GM23338 (cell line): ENCODE data around the gene BTBD9. TPM values are rescaled to one million over a fixed set of nuclear protein-coding genes. Genes with fewer than 3 reads are reported as not detected.
A peak's percentile ranks its signal among the peaks of the same experiment; 100 is the strongest.

Source experiments
- ATAC-seq: fragments of 200-7000 bp; cut with Tn5 transposase; 3 replicates; pipeline ENCODE4 v1.9.1; 2020
- DNase-seq: peaks from one replicate; pipeline ENCODE4 v3.0.0-alpha.2; 2015; ENCODE audit warnings: low spot score
- H2AFZ ChIP-seq: fragments of 200-600 bp; sonication (generic); 2 replicates; pipeline ENCODE4 v1.8.0; 2016; ENCODE audit warnings: antibody characterized with exemption, mild to moderate bottlenecking, moderate library complexity
- H3F3A ChIP-seq: fragments of 200-600 bp; sonication (generic); replicated peaks from 2 replicates; pipeline ENCODE4 v1.8.0; 2017; ENCODE audit warnings: antibody characterized with exemption, mixed run types, low read depth
- H3K27ac ChIP-seq: fragments of 200-600 bp; sonication (generic); 2 replicates; pipeline ENCODE4 v1.6.1; 2016; ENCODE audit warnings: low read depth
- H3K27me3 ChIP-seq: fragments of 200-600 bp; sonication (generic); 2 replicates; pipeline ENCODE4 v1.8.0; 2016; ENCODE audit warnings: mild to moderate bottlenecking, mixed run types, moderate library complexity; ENCODE audit not compliant: insufficient read depth
- H3K36me3 ChIP-seq: fragments of 200-600 bp; sonication (generic); 2 replicates; pipeline ENCODE4 v1.8.0; 2016; ENCODE audit warnings: mild to moderate bottlenecking; ENCODE audit not compliant: insufficient read depth
- H3K4me1 ChIP-seq: fragments of 200-600 bp; sonication (generic); 2 replicates; pipeline ENCODE4 v1.8.0; 2016; ENCODE audit warnings: mild to moderate bottlenecking, moderate library complexity; ENCODE audit not compliant: insufficient read depth
- H3K4me2 ChIP-seq: fragments of 200-600 bp; sonication (generic); 2 replicates; pipeline ENCODE4 v1.7.1; 2017; ENCODE audit warnings: mixed run types
- H3K4me3 ChIP-seq: fragments of 200-600 bp; sonication (generic); 2 replicates; pipeline ENCODE4 v1.6.1; 2016; ENCODE audit warnings: mixed run types
- H3K79me2 ChIP-seq: fragments of 200-600 bp; sonication (generic); replicated peaks from 2 replicates; pipeline ENCODE4 v1.8.0; 2017; ENCODE audit warnings: mild to moderate bottlenecking; ENCODE audit not compliant: insufficient read depth
- H3K9me2 ChIP-seq: fragments of 200-600 bp; sonication (generic); 2 replicates; pipeline ENCODE4 v1.8.0; 2017; ENCODE audit not compliant: insufficient read depth
- H4K20me1 ChIP-seq: fragments of 200-600 bp; sonication (generic); replicated peaks from 2 replicates; pipeline ENCODE4 v1.8.0; 2017; ENCODE audit warnings: mild to moderate bottlenecking; ENCODE audit not compliant: insufficient read depth
- H3K27ac Mint-ChIP-seq: 2 replicates; pipeline ENCODE4 v1.8.0; 2020; ENCODE audit warnings: inconsistent platforms, mild to moderate bottlenecking, moderate library complexity, mixed read lengths
- H3K27me3 Mint-ChIP-seq: 3 replicates; pipeline ENCODE4 v1.8.0; 2022; ENCODE audit warnings: low read depth, mild to moderate bottlenecking, moderate library complexity, mixed read lengths, inconsistent platforms; ENCODE audit not compliant: insufficient read depth, poor library complexity
- H3K36me3 Mint-ChIP-seq: 3 replicates; pipeline ENCODE4 v1.8.0; 2021; ENCODE audit warnings: low read depth, mild to moderate bottlenecking, inconsistent platforms, moderate library complexity, mixed read lengths
- H3K4me1 Mint-ChIP-seq: 3 replicates; pipeline ENCODE4 v1.8.0; 2020; ENCODE audit warnings: mild to moderate bottlenecking, inconsistent platforms, mixed read lengths
- H3K4me3 Mint-ChIP-seq: 3 replicates; pipeline ENCODE4 v1.8.0; 2021; ENCODE audit warnings: moderate library complexity, mild to moderate bottlenecking, inconsistent platforms, mixed read lengths
- H3K9me3 Mint-ChIP-seq: 3 replicates; pipeline ENCODE4 v1.8.0; 2020; ENCODE audit warnings: moderate library complexity, mild to moderate bottlenecking, inconsistent platforms, mixed read lengths
- CTCF ChIP-seq, 2 experiments: fragments of 200-600 bp in 1 of 2; sonication (generic) in 1 of 2; conservative IDR thresholded peaks; 2 replicates each; pipeline versions ENCODE4 v1.5.1 to v1.6.1; 2016 to 2017; ENCODE audit warnings: antibody characterized with exemption in 2 of 2, low read depth in 2 of 2, mild to moderate bottlenecking in 2 of 2, moderate library complexity in 1 of 2
- JUNB ChIP-seq: IDR thresholded peaks from one replicate; pipeline ENCODE4 v1.6.1; 2016; ENCODE audit warnings: antibody characterized with exemption; ENCODE audit not compliant: unreplicated experiment
- REST ChIP-seq: IDR thresholded peaks from one replicate; pipeline ENCODE4 v1.6.1; 2018; ENCODE audit warnings: antibody characterized with exemption; ENCODE audit not compliant: unreplicated experiment
- ZNF114 ChIP-seq: fragments of 250-450 bp; sonication (Bioruptor Pico); IDR thresholded peaks from 2 replicates; pipeline ENCODE4 v1.5.0; 2020; ENCODE audit warnings: mild to moderate bottlenecking, moderate library complexity
- ZNF331 ChIP-seq: fragments of 250-450 bp; sonication (Bioruptor Pico); IDR thresholded peaks from 2 replicates; pipeline ENCODE4 v1.5.0; 2020; ENCODE audit warnings: low read depth, mild to moderate bottlenecking, moderate library complexity
- polyA plus RNA-seq: library from polyadenylated mRNA; unstranded; fragments of >200 nt; fragmentation: Nextera tagmentation; extraction: Ambion mirVana; gene quantifications from 2 replicates; pipeline ENCODE4 v1.2.1, GENCODE V29; 2016
- total RNA-seq: library from RNA; depleted of rRNA; stranded (reverse); fragments of >200 nt; shearing (Covaris generic); gene quantifications from 2 replicates; pipeline ENCODE4 v1.2.3, GENCODE V29; 2014

Gene BTBD9
- total and polyA plus RNA-seq, 2 experiments from 2014 or later = 4.2 to 5.3 TPM

- Histone ChIP-seq H3K27ac (no peak overlapping the region), H3K79me2 (no peaks in the 10 kb centered on the region), H3K4me3 (no peak overlapping the region), H3K4me1 (peaks cover 7% of the 10 kb centered on the region; the same call in 1 of the 2 replicates), H3K27me3 (no peaks in the 10 kb centered on the region), H3F3A (no peaks in the 10 kb centered on the region), H2AFZ (no peak overlapping the region), H3K36me3 (no peaks in the 10 kb centered on the region), H4K20me1 (no peaks in the 10 kb centered on the region), H3K9me2 (no peaks in the 10 kb centered on the region), H3K4me2 (no peak overlapping the region)
- no peak overlapping the region for H3K27ac Mint-ChIP-seq
- H3K4me3 Mint-ChIP-seq = no peak overlapping the region
- no peaks in the 10 kb centered on the region for H3K36me3 Mint-ChIP-seq
- peaks cover 17% of the 10 kb centered on the region for H3K4me1 Mint-ChIP-seq
- ATAC-seq (no peak), DNase-seq (no peak)
- H3K9me3 Mint-ChIP-seq = no peaks in the 10 kb centered on the region
- TF ChIP-seq REST (no peak), ZNF114 (CRISPR knock-in tag) (no peak), ZNF331 (CRISPR knock-in tag) (no peak)
- no peaks in the 10 kb centered on the region for H3K27me3 Mint-ChIP-seq
These were observed 68.0 kb downstream of the BTBD9 start for GRCh38 chr6:38571721-38572120.

GRCh38 chr6:38570750-38571149 is 69.0 kb downstream of the BTBD9 start:
- no peak overlapping the region for H3K4me2 ChIP-seq
- H3K9me3 Mint-ChIP-seq = no peaks in the 10 kb centered on the region
- H3K9me2 ChIP-seq = no peaks in the 10 kb centered on the region
- H3K4me1 ChIP-seq = peaks cover 10% of the 10 kb centered on the region; the same call in 1 of the 2 replicates
- H4K20me1 ChIP-seq = no peaks in the 10 kb centered on the region
- H3K27ac Mint-ChIP-seq = no peak overlapping the region; the same call in 1 of the 2 replicates
- peak; percentile 43 for DNase-seq
- no peak overlapping the region for H3K4me3 Mint-ChIP-seq
- H3K27me3 Mint-ChIP-seq = no peaks in the 10 kb centered on the region
- no peak overlapping the region for H3K4me3 ChIP-seq
- TF ChIP-seq JUNB (no peak), CTCF (conservative IDR thresholded peaks at IDR 0.05; ENCODE audit: low read depth in 2 of 2) (peak in 1 of 2 experiments; percentile 54; a peak in 3 of 4 replicates)
- H3F3A ChIP-seq = no peaks in the 10 kb centered on the region
- H3K27me3 ChIP-seq = no peaks in the 10 kb centered on the region
- no peaks in the 10 kb centered on the region for H3K79me2 ChIP-seq
- H2AFZ ChIP-seq = no peak overlapping the region
- H3K36me3 ChIP-seq = no peaks in the 10 kb centered on the region
- no peak overlapping the region for H3K27ac ChIP-seq
- peak; percentile 44; the same call in 2 of the 3 replicates for ATAC-seq
- peaks cover 22% of the 10 kb centered on the region for H3K4me1 Mint-ChIP-seq
- H3K36me3 Mint-ChIP-seq = no peaks in the 10 kb centered on the region
